C4-2B (cell line): Measurements from ENCODE around the gene RARG.
"Not testable (repeated sequence)": the region's sequence is repeated elsewhere in the genome, so short reads cannot be mapped to it uniquely, and the experiment has no call there.

Experiments used
- H3K27ac ChIP-seq: fragments of 450-650 bp; 2 replicates; pipeline ENCODE4 v1.5.1; 2017
- ZFX ChIP-seq: fragments of 450-650 bp; IDR thresholded peaks from 2 replicates; pipeline ENCODE4 v1.6.1; 2017
- TF ChIP-seq, protein P1 (sequence below): fragments of 450-650 bp; conservative IDR thresholded peaks from 2 replicates; pipeline ENCODE4 v1.5.1; 2017; ENCODE audit warnings: mild to moderate bottlenecking

Gene RARG

DNA sequence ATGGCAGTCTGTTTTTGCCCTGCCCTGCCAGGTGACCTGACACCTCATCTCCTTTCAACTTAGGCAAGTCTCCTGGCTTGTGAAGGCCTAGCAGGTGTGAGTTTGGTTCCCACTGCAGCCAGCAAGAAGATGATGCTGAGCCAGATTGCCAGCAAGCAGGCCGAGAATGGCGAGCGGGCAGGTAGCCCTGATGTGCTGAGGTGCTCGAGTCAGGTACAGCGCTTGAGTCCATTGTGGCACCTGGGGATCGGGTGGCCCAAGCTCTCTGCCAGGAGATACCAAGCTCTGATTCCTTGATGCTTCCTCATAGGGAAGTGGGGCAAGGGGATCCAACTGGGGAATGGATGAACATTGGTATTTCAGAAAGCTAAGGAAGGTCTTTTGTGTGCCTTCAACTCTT lies 47.2 kb downstream of the RARG start:
- no peak overlapping the region for H3K27ac ChIP-seq
- TF ChIP-seq, protein P1, sequence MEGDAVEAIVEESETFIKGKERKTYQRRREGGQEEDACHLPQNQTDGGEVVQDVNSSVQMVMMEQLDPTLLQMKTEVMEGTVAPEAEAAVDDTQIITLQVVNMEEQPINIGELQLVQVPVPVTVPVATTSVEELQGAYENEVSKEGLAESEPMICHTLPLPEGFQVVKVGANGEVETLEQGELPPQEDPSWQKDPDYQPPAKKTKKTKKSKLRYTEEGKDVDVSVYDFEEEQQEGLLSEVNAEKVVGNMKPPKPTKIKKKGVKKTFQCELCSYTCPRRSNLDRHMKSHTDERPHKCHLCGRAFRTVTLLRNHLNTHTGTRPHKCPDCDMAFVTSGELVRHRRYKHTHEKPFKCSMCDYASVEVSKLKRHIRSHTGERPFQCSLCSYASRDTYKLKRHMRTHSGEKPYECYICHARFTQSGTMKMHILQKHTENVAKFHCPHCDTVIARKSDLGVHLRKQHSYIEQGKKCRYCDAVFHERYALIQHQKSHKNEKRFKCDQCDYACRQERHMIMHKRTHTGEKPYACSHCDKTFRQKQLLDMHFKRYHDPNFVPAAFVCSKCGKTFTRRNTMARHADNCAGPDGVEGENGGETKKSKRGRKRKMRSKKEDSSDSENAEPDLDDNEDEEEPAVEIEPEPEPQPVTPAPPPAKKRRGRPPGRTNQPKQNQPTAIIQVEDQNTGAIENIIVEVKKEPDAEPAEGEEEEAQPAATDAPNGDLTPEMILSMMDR: no peak
- TF ChIP-seq ZFX: no peak

DNA sequence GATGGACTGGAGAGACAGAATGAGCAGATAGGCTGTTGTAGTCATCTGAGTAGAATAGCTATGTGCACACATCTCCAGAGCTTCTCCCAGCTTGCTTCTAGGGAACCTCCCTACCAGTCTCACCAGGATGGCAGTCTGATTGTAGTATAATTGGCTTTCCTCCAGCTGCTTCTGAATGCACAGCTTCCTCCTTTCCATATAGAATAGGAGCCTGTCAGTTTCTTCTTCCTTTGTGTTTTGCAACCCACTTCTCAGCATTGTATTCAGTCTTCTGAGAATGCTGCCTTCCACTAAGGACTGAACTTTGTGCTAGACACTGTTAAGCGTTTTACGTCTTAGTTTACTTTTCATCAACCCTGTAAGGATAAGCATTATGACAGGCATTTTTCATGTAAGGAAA lies 49.1 kb downstream of the RARG start:
- H3K27ac ChIP-seq: no peak overlapping the region
- TF ChIP-seq ZFX: no peak
- TF ChIP-seq, protein P1: no peak

DNA sequence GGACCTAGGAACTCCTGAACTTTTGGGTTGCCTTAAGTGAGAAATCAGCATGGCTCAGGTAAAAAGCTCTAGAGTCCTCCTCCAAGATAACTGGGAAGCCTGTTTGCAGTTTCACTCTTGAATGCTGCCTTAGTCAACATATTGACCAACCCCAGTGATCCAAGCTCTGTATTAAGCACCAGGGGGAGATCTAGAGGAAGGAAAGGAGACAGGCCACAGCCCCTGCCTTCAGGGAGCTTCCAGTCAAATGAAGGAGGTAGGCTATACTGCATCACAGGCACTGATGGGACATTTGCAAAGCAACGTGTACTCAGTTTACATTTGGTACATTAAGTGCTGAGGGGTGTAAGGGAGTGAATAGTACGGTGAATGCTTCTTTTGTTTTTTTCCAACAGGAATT lies 50.1 kb downstream of the RARG start:
- H3K27ac ChIP-seq: peak overlapping the region; percentile 84; the same call in 1 of the 2 replicates
- TF ChIP-seq, protein P1: no peak
- TF ChIP-seq ZFX: no peak

DNA sequence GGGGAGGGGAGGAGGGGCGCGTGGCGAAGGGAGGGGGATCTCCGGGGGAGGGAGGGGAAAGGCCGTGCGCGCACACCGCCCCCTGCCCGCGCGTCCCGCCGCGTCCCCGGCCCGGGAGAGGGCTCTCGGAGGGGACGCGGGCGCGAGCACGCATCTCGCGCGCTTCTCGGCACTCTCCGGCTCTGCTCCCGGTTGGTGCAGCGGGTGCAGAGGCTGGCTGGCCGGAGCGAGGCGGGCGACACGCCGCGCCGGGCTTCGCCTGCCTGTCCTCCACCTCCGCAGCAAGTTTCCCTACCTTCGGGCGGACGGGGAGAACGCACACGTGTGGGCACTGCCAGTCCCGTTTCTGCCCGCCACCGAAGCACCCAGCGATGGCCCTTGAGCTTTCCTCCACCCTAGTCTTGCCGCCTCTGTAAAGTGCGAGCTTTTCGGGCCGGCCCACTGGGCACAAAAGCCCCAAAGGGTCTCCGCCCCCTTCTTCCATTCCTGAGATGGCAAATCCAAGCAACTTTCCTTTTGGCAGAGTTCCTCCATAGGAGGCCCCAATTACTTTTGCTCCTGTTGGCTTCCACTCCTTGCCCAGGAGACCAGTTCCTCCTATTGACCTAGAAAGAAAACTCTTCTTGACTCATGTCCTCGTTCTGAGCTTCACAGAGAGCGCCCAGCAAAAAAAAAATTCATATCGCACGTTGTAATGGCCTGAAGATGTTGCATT lies 50.9 kb downstream of the RARG start:
- peak overlapping the region; percentile 84 for H3K27ac ChIP-seq
- TF ChIP-seq, protein P1: no peak; the same call in 1 of the 2 replicates
- TF ChIP-seq ZFX: no peak

DNA sequence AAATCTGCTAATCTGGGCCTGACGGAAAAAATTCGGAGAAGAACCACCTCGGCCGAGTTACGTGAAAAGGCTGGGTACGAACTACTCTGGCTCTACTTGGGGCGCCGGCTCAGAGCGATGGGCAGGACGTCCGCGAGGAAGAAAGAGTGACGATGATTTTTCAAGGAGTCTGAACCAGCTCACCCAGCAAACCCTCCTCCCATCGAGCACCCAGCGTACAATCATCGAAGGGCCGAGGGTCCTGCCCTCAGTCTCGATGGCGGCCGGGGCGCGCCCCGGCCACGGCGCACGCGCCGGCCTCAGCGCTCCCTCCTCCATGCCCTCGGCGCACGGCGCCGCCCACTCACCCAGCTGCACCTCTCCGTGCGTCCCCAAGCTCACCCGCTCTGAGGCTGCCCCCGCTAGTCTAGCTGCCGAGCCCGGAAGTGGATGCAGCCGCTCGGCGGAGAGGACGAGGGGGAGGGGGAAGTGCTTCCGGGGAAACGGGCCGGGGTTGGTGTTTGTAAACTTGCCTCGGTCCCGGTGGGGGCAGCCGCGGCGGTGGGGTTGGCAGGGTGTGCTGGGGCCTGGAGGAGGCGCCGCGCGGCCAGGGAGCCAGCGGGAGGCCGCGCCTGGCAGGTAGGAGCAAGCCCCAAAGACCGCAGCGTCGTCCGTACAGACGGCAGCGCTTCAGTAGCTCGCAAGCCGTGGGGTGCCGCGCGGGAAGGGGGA lies 51.6 kb downstream of the RARG start, which contains the start of the genes CSAD and ZNF740:
Gene CSAD (minus strand): TSS at position 706 of the 711 bp plus-strand sequence. CDS start 7,455 bp downstream, outside the sequence.
Gene ZNF740 (plus strand): TSS at position 503 of the 711 bp plus-strand sequence. CDS start 1,262 bp downstream, outside the sequence.
- TF ChIP-seq, protein P1: no peak
- no peak; the same call in 1 of the 2 replicates for TF ChIP-seq ZFX
- peak within 1 kb of the TSS; percentile 84 for H3K27ac ChIP-seq

DNA sequence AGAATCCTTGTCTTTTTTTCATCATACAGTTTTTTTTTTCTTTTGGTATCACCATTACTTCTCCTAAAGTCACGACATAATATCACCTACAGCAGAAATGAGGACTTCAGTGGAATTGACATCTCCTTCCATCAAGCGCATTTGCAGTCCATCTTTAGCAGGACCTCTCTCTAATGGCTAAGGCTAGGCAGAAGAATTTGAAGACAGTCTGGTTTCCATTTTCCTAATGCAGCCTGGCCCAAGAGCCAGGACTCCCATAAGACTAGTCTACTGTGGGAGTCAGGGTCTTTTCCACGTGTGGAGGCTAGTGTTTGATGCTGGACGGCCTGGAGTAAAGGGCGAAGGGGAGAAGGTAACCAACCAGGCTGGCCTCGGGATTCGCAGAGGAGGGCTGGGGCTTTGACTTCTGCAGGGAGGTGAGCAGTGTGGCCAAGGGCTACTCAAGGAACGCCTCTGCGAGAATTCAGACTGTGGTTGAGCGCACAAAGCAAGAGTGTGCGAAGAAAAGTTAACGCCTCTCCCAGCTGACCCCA lies 52.3 kb downstream of the RARG start:
- peak overlapping the region; percentile 84 for H3K27ac ChIP-seq
- TF ChIP-seq, protein P1: no peak
- TF ChIP-seq ZFX: no peak

DNA sequence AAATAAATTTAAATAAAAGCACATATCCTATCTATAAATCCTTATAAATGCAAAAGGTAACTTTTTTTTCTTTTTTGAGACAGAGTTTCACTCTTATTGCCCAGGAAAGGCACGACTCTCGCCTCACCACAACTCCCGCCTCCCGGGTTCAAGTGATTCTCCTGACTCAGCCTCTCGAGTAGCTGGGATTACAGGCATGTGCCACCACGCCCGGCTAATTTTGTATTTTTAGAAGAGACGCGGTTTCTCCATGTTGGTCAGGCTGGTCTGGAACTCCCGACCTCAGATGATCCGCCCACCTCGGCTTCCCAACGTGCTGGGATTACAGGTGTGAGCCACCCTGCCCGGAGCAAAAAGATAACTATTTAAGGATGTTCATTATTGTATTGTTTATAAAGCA lies 53.2 kb downstream of the RARG start:
- H3K27ac ChIP-seq: not testable (repeated sequence)

DNA sequence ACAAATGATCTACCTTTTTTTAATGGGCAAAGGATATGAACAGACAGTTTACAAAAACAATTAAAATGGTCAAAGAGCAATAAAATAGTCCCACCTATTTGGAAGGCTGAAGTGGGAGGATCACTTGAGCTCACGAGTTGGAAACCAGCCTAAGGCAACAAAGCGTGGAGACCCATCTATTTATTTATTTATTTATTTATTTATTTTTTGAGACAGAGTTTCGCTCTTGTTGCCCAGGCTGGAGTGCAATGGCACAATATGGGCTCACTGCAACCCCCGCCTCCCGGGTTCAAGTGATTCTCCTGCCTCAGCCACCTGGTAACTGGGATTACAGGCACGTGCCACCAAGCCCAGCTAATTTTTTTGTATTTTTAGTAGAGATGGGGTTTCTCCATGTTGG lies 54.6 kb downstream of the RARG start:
- H3K27ac ChIP-seq: peak overlapping the region; percentile 40
